Measurements from ENCODE around the gene TAS1R1.

DNA sequence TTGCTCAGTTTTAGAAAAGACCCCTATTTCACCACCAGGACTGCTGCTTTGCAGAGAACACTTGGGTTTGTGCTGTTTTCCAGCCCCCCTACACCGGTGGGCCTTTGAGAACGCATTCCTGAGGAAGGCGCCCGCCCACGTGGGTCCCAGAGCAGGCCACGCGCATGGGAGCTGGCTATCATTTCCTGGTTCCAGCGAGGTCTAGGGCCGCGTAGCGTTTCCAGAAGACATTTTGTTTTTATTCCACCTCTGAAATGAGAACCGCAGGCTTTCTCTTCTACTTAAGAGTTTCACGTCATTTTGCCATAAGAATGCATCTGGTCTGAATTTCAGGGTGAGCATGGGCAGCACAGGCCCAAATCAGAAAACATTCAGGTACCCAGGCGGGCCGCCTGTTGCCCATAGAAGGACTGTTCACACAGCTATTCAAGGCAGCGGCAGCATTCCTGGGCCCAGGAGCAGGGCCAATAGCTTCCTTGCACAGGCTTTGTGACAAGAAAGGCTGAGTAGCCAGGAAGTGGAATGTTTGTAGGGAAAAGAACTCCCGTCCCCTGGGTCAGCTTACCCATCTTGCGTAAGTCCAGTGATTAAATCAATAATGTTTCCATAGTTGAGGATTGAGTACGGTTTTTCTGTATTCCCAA, 48.9 kb downstream of the TAS1R1 start:
- TF ChIP-seq, protein P1, sequence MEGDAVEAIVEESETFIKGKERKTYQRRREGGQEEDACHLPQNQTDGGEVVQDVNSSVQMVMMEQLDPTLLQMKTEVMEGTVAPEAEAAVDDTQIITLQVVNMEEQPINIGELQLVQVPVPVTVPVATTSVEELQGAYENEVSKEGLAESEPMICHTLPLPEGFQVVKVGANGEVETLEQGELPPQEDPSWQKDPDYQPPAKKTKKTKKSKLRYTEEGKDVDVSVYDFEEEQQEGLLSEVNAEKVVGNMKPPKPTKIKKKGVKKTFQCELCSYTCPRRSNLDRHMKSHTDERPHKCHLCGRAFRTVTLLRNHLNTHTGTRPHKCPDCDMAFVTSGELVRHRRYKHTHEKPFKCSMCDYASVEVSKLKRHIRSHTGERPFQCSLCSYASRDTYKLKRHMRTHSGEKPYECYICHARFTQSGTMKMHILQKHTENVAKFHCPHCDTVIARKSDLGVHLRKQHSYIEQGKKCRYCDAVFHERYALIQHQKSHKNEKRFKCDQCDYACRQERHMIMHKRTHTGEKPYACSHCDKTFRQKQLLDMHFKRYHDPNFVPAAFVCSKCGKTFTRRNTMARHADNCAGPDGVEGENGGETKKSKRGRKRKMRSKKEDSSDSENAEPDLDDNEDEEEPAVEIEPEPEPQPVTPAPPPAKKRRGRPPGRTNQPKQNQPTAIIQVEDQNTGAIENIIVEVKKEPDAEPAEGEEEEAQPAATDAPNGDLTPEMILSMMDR (IDR thresholded peaks at IDR 0.05): peak in 3 of 6 experiments; percentile 5 to 16 (median 15)
- peak in 1 of 2 donors; percentile 39 for TF ChIP-seq POLR2A (IDR thresholded peaks at IDR 0.05)
